Activated T-helper 2 cell treated with anti-CD3 and anti-CD28 coated beads, Interferon-gamma antibody, Interleukin-2, Interleukin-4, amounts not matched to agents 10 μg/mL and 5 μg/mL and 100 μg/mL, durations not matched to agents 14 hours and 24 hours and 36 hours (primary cell): ENCODE data around the gene GRID1. TPM values are rescaled to one million over a fixed set of nuclear protein-coding genes. Genes with fewer than 3 reads are reported as not detected.

Source experiments
- DNase-seq: peaks from one replicate; pipeline ENCODE4 v3.0.0; 2021; ENCODE audit warnings: low spot score
- H3K27ac Mint-ChIP-seq: one replicate; pipeline ENCODE4 v1.8.0; 2021; ENCODE audit warnings: mixed read lengths
- H3K27me3 Mint-ChIP-seq: one replicate; pipeline ENCODE4 v1.8.0; 2021; ENCODE audit warnings: low read depth, mixed read lengths
- H3K36me3 Mint-ChIP-seq: one replicate; pipeline ENCODE4 v1.8.0; 2021; ENCODE audit warnings: low read depth, mixed read lengths
- H3K4me1 Mint-ChIP-seq: one replicate; pipeline ENCODE4 v1.8.0; 2021; ENCODE audit warnings: low read depth, mixed read lengths
- H3K4me3 Mint-ChIP-seq: one replicate; pipeline ENCODE4 v1.8.0; 2021; ENCODE audit warnings: low read depth, mild to moderate bottlenecking, moderate library complexity, mixed read lengths
- H3K9me3 Mint-ChIP-seq: one replicate; pipeline ENCODE4 v1.8.0; 2021; ENCODE audit warnings: mixed read lengths
- intact Hi-C: fragments of 100-400 bp; cut with micrococcal nuclease; formaldehyde crosslinking; loops from one replicate; pipeline ENCODE4 v1.15.1; 2023
- total RNA-seq: library from RNA; stranded (reverse); gene quantifications from 2 replicates; pipeline ENCODE4 v1.2.3, GENCODE V29; 2022

The GRID1 gene
- total RNA-seq, 1 donor from 2014 or later = not detected

DNA sequence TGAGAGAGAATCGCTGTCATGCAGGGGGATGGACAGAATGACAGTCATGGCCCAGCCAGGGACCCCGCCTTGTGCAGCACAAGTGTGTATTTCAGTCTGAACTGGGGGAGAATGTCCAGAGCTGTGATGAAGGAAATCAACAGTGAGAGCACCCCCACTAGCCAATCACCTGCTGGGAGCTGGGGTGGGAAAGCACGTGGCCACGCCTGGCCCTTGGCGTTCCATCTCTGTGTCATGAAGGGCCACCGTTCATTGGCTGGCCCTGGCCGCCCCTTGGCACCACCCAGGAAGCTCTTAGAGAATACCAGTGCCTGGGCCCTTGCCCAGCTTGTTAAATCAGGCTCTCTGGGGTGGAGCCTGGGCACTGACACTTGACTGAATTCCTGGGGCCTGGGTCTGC lies 22.8 kb downstream of the GRID1 start:
- H3K4me1 Mint-ChIP-seq = no peaks in the 10 kb centered on the region
- intact Hi-C loops = no loop called here
- no peak for DNase-seq
- H3K9me3 Mint-ChIP-seq = no peaks in the 10 kb centered on the region
- no peak overlapping the region for H3K27ac Mint-ChIP-seq
- no peaks in the 10 kb centered on the region for H3K36me3 Mint-ChIP-seq
- H3K27me3 Mint-ChIP-seq = no peaks in the 10 kb centered on the region
- H3K4me3 Mint-ChIP-seq = no peak overlapping the region

GRCh38 chr10:86342111-86342863 lies 24.3 kb downstream of the GRID1 start:
- H3K36me3 Mint-ChIP-seq = no peaks in the 10 kb centered on the region
- H3K4me3 Mint-ChIP-seq = no peak overlapping the region
- no peaks in the 10 kb centered on the region for H3K9me3 Mint-ChIP-seq
- intact Hi-C loops = no loop called here
- H3K4me1 Mint-ChIP-seq = no peaks in the 10 kb centered on the region
- DNase-seq = no peak
- H3K27ac Mint-ChIP-seq = no peak overlapping the region
- no peaks in the 10 kb centered on the region for H3K27me3 Mint-ChIP-seq

GRCh38 chr10:86341361-86341811 lies 25.2 kb downstream of the GRID1 start:
- Mint-ChIP-seq H3K27ac (no peak overlapping the region), H3K36me3 (no peaks in the 10 kb centered on the region), H3K9me3 (no peaks in the 10 kb centered on the region), H3K4me1 (no peaks in the 10 kb centered on the region), H3K27me3 (no peaks in the 10 kb centered on the region), H3K4me3 (no peak overlapping the region)
- DNase-seq = no peak
- intact Hi-C loops = no loop called here

DNA sequence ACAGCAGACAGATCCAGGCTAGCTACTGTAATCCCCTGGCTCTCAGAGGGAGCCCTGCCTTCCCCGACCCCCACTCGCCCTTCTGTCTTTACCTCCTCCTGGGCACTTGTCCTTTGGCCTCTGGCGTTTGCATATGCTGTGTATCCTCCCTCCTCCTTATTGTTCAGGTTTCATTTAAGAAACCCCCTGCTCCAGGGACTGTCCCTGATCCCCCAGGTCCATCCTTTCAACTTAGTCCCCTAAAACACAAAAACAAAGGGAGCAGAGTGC lies 25.7 kb downstream of the GRID1 start:
- H3K4me3 Mint-ChIP-seq = no peak overlapping the region
- H3K9me3 Mint-ChIP-seq = no peaks in the 10 kb centered on the region
- no peaks in the 10 kb centered on the region for H3K27me3 Mint-ChIP-seq
- intact Hi-C loops = no loop called here
- no peak for DNase-seq
- no peak overlapping the region for H3K27ac Mint-ChIP-seq
- H3K4me1 Mint-ChIP-seq = no peaks in the 10 kb centered on the region
- no peaks in the 10 kb centered on the region for H3K36me3 Mint-ChIP-seq

- H3K4me3 Mint-ChIP-seq = no peak overlapping the region
- no peaks in the 10 kb centered on the region for H3K9me3 Mint-ChIP-seq
- DNase-seq = no peak
These were observed 26.2 kb downstream of the GRID1 start for GRCh38 chr10:86340176-86340990.

GRCh38 chr10:86339226-86339865 lies 27.2 kb downstream of the GRID1 start:
- Mint-ChIP-seq H3K27me3 (no peaks in the 10 kb centered on the region), H3K4me1 (no peaks in the 10 kb centered on the region), H3K36me3 (no peaks in the 10 kb centered on the region), H3K27ac (no peak overlapping the region), H3K4me3 (no peak overlapping the region), H3K9me3 (no peaks in the 10 kb centered on the region)
- intact Hi-C loops = no loop called here
- DNase-seq = no peak

More at GRCh38 chr10:86340176-86340990, 26.2 kb downstream of the GRID1 start:
- Mint-ChIP-seq H3K36me3 (no peaks in the 10 kb centered on the region), H3K27me3 (no peaks in the 10 kb centered on the region), H3K27ac (no peak overlapping the region), H3K4me1 (no peaks in the 10 kb centered on the region)
- intact Hi-C loops = no loop called here

DNA sequence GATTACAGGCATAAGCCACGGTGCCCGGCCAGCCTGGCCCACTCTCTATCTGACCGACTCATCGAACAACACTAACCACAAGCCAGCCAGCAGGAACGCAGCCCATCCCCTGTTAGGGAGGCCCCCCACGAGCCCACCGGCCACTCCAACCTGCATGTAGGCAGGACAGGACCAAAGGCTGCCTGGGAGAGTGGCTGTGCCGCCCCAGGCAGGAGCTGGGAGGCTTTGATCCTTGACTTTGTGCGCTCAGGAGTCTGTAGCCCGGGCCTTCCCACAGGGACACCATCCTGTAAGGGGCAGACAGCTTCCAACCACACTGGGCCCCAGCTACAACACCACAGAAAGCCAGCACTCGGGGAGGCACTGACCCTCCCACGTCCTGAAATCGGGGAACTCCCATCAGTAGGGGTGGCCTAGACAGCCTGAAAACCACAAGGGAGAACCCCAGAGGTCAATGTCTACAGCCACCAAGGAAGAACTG lies 29.4 kb downstream of the GRID1 start:
- intact Hi-C loops = no loop called here
- peaks cover 3% of the 10 kb centered on the region for H3K27me3 Mint-ChIP-seq
- no peaks in the 10 kb centered on the region for H3K4me1 Mint-ChIP-seq
- DNase-seq = no peak
- H3K36me3 Mint-ChIP-seq = no peaks in the 10 kb centered on the region
- no peaks in the 10 kb centered on the region for H3K9me3 Mint-ChIP-seq
- no peak overlapping the region for H3K4me3 Mint-ChIP-seq
- no peak overlapping the region for H3K27ac Mint-ChIP-seq

DNA sequence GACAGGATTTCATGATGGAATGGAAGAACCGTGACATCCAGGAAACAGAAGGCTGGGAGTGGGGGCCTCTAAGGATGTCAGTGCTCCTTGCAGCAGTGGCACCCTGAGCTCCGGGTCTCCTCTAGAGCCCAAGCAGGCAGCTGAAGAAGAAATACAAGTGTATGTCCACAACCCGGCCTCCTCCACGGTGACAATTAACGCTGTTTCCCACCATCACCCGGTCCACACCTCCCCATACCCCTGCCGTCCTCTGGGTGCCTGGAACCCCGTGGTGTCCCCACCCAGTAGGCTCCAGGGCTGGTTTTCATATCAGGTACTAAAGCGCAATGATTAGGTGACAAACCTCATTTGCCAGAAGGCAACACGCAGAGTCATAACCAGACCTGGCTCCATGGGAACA lies 30.3 kb downstream of the GRID1 start:
- intact Hi-C loops = no loop called here
- Mint-ChIP-seq H3K4me1 (no peaks in the 10 kb centered on the region), H3K27ac (no peak overlapping the region), H3K36me3 (no peaks in the 10 kb centered on the region), H3K27me3 (peaks cover 3% of the 10 kb centered on the region), H3K4me3 (no peak overlapping the region), H3K9me3 (no peaks in the 10 kb centered on the region)
- DNase-seq = no peak

DNA sequence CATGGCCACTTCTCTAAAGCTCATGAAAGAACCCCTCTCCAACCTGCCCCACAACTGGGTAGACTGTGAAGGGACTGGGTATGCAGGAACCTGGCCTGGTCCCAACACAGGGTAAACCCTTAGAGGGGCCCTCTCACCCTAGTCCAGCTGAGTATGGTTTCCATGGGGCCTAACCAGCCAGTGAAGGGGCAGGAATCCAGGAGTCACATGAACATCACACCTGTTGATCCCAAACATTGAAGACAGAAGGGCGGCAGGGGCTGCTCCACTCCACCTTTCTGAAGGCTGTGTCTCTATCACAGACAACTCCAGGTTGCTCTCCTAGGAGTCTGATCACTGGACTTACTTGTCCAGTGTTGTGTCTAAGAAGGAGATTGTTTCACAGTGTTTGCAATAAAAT lies 30.8 kb downstream of the GRID1 start:
- Mint-ChIP-seq H3K4me1 (no peaks in the 10 kb centered on the region), H3K27me3 (peaks cover 3% of the 10 kb centered on the region), H3K36me3 (no peaks in the 10 kb centered on the region), H3K4me3 (no peak overlapping the region), H3K9me3 (no peaks in the 10 kb centered on the region), H3K27ac (no peak overlapping the region)
- intact Hi-C loops = no loop called here
- DNase-seq = no peak

GRCh38 chr10:86335257-86335656 lies 31.3 kb downstream of the GRID1 start:
- DNase-seq = no peak
- Mint-ChIP-seq H3K27me3 (peaks cover 3% of the 10 kb centered on the region), H3K9me3 (no peaks in the 10 kb centered on the region), H3K36me3 (no peaks in the 10 kb centered on the region), H3K4me1 (no peaks in the 10 kb centered on the region), H3K27ac (no peak overlapping the region), H3K4me3 (no peak overlapping the region)
- intact Hi-C loops = no loop called here

GRCh38 chr10:86334488-86335085 lies 32.0 kb downstream of the GRID1 start:
- Mint-ChIP-seq H3K4me1 (no peaks in the 10 kb centered on the region), H3K27me3 (peaks cover 3% of the 10 kb centered on the region), H3K36me3 (no peaks in the 10 kb centered on the region), H3K27ac (no peak overlapping the region), H3K4me3 (no peak overlapping the region), H3K9me3 (no peaks in the 10 kb centered on the region)
- DNase-seq = no peak
- intact Hi-C loops = no loop called here

- H3K27me3 Mint-ChIP-seq = peaks cover 3% of the 10 kb centered on the region
- no peak for DNase-seq
- no peak overlapping the region for H3K4me3 Mint-ChIP-seq
- no peak overlapping the region for H3K27ac Mint-ChIP-seq
- H3K36me3 Mint-ChIP-seq = no peaks in the 10 kb centered on the region
- intact Hi-C loops = no loop called here
- H3K4me1 Mint-ChIP-seq = no peaks in the 10 kb centered on the region
- H3K9me3 Mint-ChIP-seq = no peaks in the 10 kb centered on the region
These were observed 32.6 kb downstream of the GRID1 start for GRCh38 chr10:86333826-86334487.
